AG04450 (cell line): ENCODE data around the gene SLC11A1. TPM values are rescaled to one million over a fixed set of nuclear protein-coding genes. Genes with fewer than 3 reads are reported as not detected.

Experiments
- CTCF ChIA-PET: fragments of 300-600, 350-600 bp; formaldehyde crosslinking; extraction: SDS; loops from one replicate; lab custom pipeline; 2022; ENCODE audit warnings: antibody characterized with exemption, inconsistent platforms; lab: Charles Lee
- POLR2A ChIA-PET: fragments of 350-600 bp; formaldehyde crosslinking; extraction: SDS; loops from one replicate; lab custom pipeline; 2021; ENCODE audit warnings: antibody characterized with exemption, inconsistent platforms; lab: Yijun Ruan, JAX
- DNase-seq: peaks from one replicate; pipeline ENCODE4 v3.0.0-alpha.2; 2011; ENCODE audit warnings: low read depth, low spot score
- H3K27ac ChIP-seq: one replicate; pipeline ENCODE4 v1.5.1; 2012; ENCODE audit warnings: low read depth, low read length, control low read depth
- H3K27me3 ChIP-seq: one replicate; pipeline ENCODE4 v1.6.0; 2012; ENCODE audit warnings: low read length; ENCODE audit not compliant: control insufficient read depth, insufficient read depth
- H3K4me3 ChIP-seq: 2 replicates; pipeline ENCODE4 v1.5.1; 2011; ENCODE audit warnings: mild to moderate bottlenecking, low read depth, low read length, control low read depth
- H3K9me3 ChIP-seq: 2 replicates; pipeline ENCODE4 v1.5.1; 2012; ENCODE audit warnings: low read length; ENCODE audit not compliant: control insufficient read depth, insufficient read depth
- polyA plus RNA-seq: library from polyadenylated mRNA; depleted of rRNA; stranded (reverse); fragments of >200 nt; gene quantifications from 2 replicates; pipeline ENCODE4 v1.2.3, GENCODE V29; 2011
- TF ChIP-seq, protein P1 (sequence below): IDR thresholded peaks from 2 replicates; pipeline ENCODE4 v1.5.1; 2011; ENCODE audit warnings: low read depth, low read length, control low read depth, inconsistent platforms

The SLC11A1 gene
- polyA plus RNA-seq, 1 experiment, result not detected

- no peak for DNase-seq
- Histone ChIP-seq H3K27me3 (peaks cover 2% of the 10 kb centered on the region), H3K27ac (no peak overlapping the region), H3K9me3 (no peaks in the 10 kb centered on the region), H3K4me3 (no peak overlapping the region)
- CTCF ChIA-PET, result no interaction called here
- TF ChIP-seq, protein P1, sequence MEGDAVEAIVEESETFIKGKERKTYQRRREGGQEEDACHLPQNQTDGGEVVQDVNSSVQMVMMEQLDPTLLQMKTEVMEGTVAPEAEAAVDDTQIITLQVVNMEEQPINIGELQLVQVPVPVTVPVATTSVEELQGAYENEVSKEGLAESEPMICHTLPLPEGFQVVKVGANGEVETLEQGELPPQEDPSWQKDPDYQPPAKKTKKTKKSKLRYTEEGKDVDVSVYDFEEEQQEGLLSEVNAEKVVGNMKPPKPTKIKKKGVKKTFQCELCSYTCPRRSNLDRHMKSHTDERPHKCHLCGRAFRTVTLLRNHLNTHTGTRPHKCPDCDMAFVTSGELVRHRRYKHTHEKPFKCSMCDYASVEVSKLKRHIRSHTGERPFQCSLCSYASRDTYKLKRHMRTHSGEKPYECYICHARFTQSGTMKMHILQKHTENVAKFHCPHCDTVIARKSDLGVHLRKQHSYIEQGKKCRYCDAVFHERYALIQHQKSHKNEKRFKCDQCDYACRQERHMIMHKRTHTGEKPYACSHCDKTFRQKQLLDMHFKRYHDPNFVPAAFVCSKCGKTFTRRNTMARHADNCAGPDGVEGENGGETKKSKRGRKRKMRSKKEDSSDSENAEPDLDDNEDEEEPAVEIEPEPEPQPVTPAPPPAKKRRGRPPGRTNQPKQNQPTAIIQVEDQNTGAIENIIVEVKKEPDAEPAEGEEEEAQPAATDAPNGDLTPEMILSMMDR, result no peak
- POLR2A ChIA-PET, result interaction anchor here (0.7 kb wide), 1 partner anchor 11 kb away, joined by 6 read pairs; no protein-coding TSS in a partner anchor
These were observed 6.9 kb upstream of the SLC11A1 start for GRCh38 chr2:218375212-218375611.

DNA sequence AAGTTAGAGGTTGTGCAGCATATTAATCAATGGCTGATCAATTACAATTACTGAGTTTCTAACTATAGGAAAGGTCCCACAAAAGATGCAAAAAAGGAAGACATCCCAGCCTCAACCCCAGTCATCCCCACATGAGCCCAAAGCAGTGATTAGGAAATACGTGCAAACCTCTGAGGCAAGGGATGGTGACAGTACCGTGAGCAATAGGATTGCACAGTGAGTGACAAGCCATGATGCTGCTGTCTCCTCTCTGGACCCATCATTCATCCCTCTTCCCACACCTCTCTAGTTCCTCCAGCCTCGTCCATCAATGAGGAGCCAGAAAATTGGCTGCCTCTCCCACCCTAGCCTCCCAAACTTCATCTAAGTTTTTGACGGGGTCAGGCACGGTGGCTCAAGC, 4.0 kb upstream of the SLC11A1 start:
- H3K27me3 ChIP-seq, result peaks cover 15% of the 10 kb centered on the region
- POLR2A ChIA-PET, result no interaction called here

DNA sequence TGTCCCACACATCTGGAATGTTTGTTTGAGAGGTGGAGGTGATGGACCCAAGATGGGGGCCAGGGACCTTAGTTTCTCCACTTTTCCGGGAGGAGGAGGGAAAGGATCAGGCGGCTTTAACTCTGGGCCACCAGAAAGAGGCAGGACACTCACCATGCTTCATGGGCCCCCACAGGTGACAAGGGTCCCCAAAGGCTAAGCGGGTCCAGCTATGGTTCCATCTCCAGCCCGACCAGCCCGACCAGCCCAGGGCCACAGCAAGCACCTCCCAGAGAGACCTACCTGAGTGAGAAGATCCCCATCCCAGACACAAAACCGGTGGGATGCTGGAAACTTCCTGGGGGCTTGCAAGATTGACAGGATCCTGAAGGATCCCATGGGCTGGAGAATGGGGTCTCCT, 712 bp downstream of the SLC11A1 start:
- TF ChIP-seq, protein P1, result no peak
- Histone ChIP-seq H3K4me3 (no peak overlapping the region), H3K27ac (no peak overlapping the region), H3K27me3 (peaks cover 22% of the 10 kb centered on the region), H3K9me3 (peaks cover 3% of the 10 kb centered on the region; the same call in 1 of the 2 replicates)
- ChIA-PET POLR2A (no interaction called here), CTCF (interaction anchor here (1.2 kb wide), 1 partner anchor 26 kb away, joined by 3 read pairs; the partner anchor contains the start of gene CATIP)
- no peak for DNase-seq

More for the DNA sequence above, 4.0 kb upstream of the SLC11A1 start:
- no peak overlapping the region for H3K4me3 ChIP-seq
- TF ChIP-seq, protein P1, result no peak
- DNase-seq, result no peak
- no peaks in the 10 kb centered on the region for H3K9me3 ChIP-seq
- H3K27ac ChIP-seq, result no peak overlapping the region
- CTCF ChIA-PET, result interaction anchor here (0.8 to 1.5 kb wide), 3 partner anchors 18 to 85 kb away, joined by 5 to 7 read pairs (median 6); partner anchors contain the start of gene CATIP

- ChIA-PET CTCF (interaction anchor here (1.2 to 1.6 kb wide), 2 partner anchors 27 to 111 kb away, joined by 3 read pairs; partner anchors contain the start of gene CATIP), POLR2A (no interaction called here)
- no peak overlapping the region for H3K27ac ChIP-seq
- H3K9me3 ChIP-seq, result peaks cover 7% of the 10 kb centered on the region; the same call in 1 of the 2 replicates
- peaks cover 22% of the 10 kb centered on the region for H3K27me3 ChIP-seq
- DNase-seq, result no peak
- no peak overlapping the region for H3K4me3 ChIP-seq
- TF ChIP-seq, protein P1, result no peak
These were observed 1.9 kb downstream of the SLC11A1 start for GRCh38 chr2:218383892-218384519.

- ChIA-PET CTCF (interaction anchor here (1.1 to 1.6 kb wide), 3 partner anchors 83 to 112 kb away, joined by 3 to 5 read pairs (median 4); no protein-coding TSS in a partner anchor), POLR2A (no interaction called here)
- TF ChIP-seq, protein P1, result no peak
- peaks cover 20% of the 10 kb centered on the region for H3K27me3 ChIP-seq
- H3K27ac ChIP-seq, result no peak overlapping the region
- H3K9me3 ChIP-seq, result peaks cover 7% of the 10 kb centered on the region; the same call in 1 of the 2 replicates
- DNase-seq, result no peak
- no peak overlapping the region for H3K4me3 ChIP-seq
These were observed 2.9 kb downstream of the SLC11A1 start for GRCh38 chr2:218384975-218385374.
